ENCODE data around the gene TENT4A. TPM values are rescaled to one million over a fixed set of nuclear protein-coding genes. Genes with fewer than 3 reads are reported as not detected.

TENT4A gene
- total RNA-seq, 6 experiments from 2014 or later = 8.5 to 23.1 (median 13.2) TPM

DNA sequence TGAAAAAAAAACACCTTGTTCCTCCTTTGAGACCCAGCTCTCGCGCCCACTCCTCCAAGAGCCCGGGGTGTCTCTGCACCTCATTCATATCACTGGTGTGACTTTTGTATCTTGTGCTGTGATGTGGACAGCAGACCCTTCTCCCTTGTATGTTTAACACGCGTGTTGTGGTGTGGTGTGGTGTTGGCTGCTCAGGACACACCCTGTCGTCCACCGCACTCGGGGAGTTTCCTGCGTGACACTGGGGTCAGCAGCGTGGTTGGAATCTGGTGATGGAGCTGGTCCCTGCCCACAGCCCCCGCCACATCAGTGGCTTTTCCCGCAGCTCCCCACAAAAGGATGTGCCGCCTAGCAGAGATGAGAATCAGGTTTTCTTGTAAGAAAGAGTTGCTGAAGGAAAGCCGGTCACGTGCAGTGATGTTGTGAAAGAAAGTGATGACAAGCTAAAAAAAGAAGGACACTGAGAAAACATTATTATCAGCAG lies 61.5 kb downstream of the TENT4A start:
- TF ChIP-seq POLR2A (IDR thresholded peaks at IDR 0.05) = no peak
- no peak for TF ChIP-seq CTCF (IDR thresholded peaks at IDR 0.05)
- Histone ChIP-seq H3K36me3 (no peaks in the 10 kb centered on the region), H3K27me3 (no peaks in the 10 kb centered on the region), H3K9me3 (no peaks in the 10 kb centered on the region), H3K27ac (no peak overlapping the region), H3K4me3 (no peak overlapping the region), H3K4me1 (no peaks in the 10 kb centered on the region)
- DNase-seq = no peak
- intact Hi-C loops (cut with DNase I) = no loop called here
- ATAC-seq = no peak
- WGBS (ENCODE audit: insufficient coverage, low coverage, low lambda C conversion rate, missing lambda C conversion rate) = 73% methylated on average over 12 of the region's 15 CpGs

DNA sequence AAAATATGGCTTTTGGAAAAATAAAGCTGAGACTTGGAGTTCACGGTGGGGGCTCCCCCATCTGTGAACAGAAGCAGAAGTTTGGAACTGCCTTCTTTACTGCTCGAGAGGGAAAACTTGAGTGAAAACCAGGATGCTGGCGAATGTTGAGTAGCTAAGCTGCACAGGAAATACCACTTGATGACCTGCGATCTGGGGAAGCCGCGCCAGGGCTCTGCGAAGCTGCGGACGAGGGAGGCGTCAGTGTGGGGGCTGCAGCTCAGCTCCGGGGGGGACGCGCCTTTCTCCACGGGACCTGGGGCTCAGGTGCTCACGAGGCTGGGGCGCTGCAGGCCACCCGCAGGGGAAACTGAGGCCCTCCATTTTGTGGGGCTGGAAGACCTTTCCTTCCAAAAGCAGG lies 62.3 kb downstream of the TENT4A start:
- Histone ChIP-seq H3K27ac (no peak overlapping the region), H3K36me3 (no peaks in the 10 kb centered on the region), H3K4me1 (no peaks in the 10 kb centered on the region), H3K4me3 (no peak overlapping the region), H3K27me3 (no peaks in the 10 kb centered on the region), H3K9me3 (no peaks in the 10 kb centered on the region)
- WGBS (ENCODE audit: insufficient coverage, low coverage, low lambda C conversion rate, missing lambda C conversion rate) = 56% methylated on average over 7 of the region's 17 CpGs
- intact Hi-C loops (cut with DNase I) = no loop called here
- DNase-seq = no peak
- ATAC-seq = no peak
- no peak for TF ChIP-seq CTCF (IDR thresholded peaks at IDR 0.05)
- no peak for TF ChIP-seq POLR2A (IDR thresholded peaks at IDR 0.05)

- no peaks in the 10 kb centered on the region for H3K4me1 ChIP-seq
- intact Hi-C loops (cut with DNase I) = no loop called here
- no peaks in the 10 kb centered on the region for H3K27me3 ChIP-seq
- 90% methylated on average over 7 of the region's 7 CpGs for WGBS (ENCODE audit: insufficient coverage, low coverage, low lambda C conversion rate, missing lambda C conversion rate)
- DNase-seq (no peak), ATAC-seq (peak in 1 of 4 donors; percentile 52)
- H3K36me3 ChIP-seq = no peaks in the 10 kb centered on the region
- no peaks in the 10 kb centered on the region for H3K9me3 ChIP-seq
- no peak overlapping the region for H3K27ac ChIP-seq
- no peak overlapping the region for H3K4me3 ChIP-seq
- TF ChIP-seq CTCF (IDR thresholded peaks at IDR 0.05) = peak in 3 of 4 donors; percentile 13 to 34 (median 18)
- TF ChIP-seq POLR2A (IDR thresholded peaks at IDR 0.05) = no peak
Observed at GRCh38 chr5:6780802-6781391, 67.7 kb downstream of the TENT4A start.

DNA sequence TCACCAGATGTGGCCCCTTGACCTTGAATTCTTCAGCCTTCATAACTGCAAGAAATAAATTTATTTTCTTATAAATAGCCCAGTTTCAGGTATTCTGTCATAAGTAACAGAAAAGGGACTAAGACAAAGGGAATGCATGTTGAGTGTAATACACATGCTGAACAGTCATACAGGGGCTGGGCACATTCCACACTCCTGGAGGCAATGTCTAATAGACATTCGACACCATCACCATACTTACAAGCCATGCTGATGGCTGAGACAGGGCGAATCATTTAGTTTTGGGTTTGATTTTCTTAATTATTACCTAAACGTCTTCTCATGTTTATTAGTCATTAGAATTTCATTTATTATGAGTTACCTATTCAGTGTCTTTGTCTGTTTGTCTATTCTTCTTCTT lies 68.5 kb downstream of the TENT4A start:
- Histone ChIP-seq H3K27me3 (no peaks in the 10 kb centered on the region), H3K9me3 (no peaks in the 10 kb centered on the region), H3K4me1 (no peaks in the 10 kb centered on the region), H3K36me3 (no peaks in the 10 kb centered on the region), H3K27ac (no peak overlapping the region), H3K4me3 (no peak overlapping the region)
- WGBS (ENCODE audit: insufficient coverage, low coverage, low lambda C conversion rate, missing lambda C conversion rate) = 77% methylated on average over 3 of the region's 3 CpGs
- ATAC-seq = no peak
- intact Hi-C loops (cut with DNase I) = no loop called here
- no peak for DNase-seq
- TF ChIP-seq CTCF (IDR thresholded peaks at IDR 0.05) = no peak
- TF ChIP-seq POLR2A (IDR thresholded peaks at IDR 0.05) = no peak

Data from right lobe of liver (tissue), 6 donors.